WTC11 (cell line): Measurements from ENCODE around the gene ZNF280D.

ENCODE experiments used
- HMGXB4 ChIP-seq: sonication (generic); formaldehyde crosslinking; IDR thresholded peaks from 2 replicates; pipeline ENCODE4 v1.8.1; 2023; ENCODE audit warnings: mild to moderate bottlenecking, moderate library complexity, missing genetic modification reagents
- NR2C2 ChIP-seq: sonication (generic); formaldehyde crosslinking; IDR thresholded peaks from 2 replicates; pipeline ENCODE4 v1.8.0; 2022; ENCODE audit warnings: mild to moderate bottlenecking, missing genetic modification reagents
- ZNF263 ChIP-seq: sonication (generic); formaldehyde crosslinking; IDR thresholded peaks from 2 replicates; pipeline ENCODE4 v1.8.1; 2022; ENCODE audit warnings: low read depth, mild to moderate bottlenecking, moderate library complexity, missing genetic modification reagents
- ZNF423 ChIP-seq: fragments of 250-450 bp; sonication (Bioruptor Pico); IDR thresholded peaks from 2 replicates; pipeline ENCODE4 v2.1.2; 2022; ENCODE audit warnings: mild to moderate bottlenecking, moderate library complexity
- TF ChIP-seq, protein P1 (sequence below): fragments of 200-600 bp; IDR thresholded peaks from 2 replicates; pipeline ENCODE4 v1.8.0; 2022; ENCODE audit warnings: antibody characterized with exemption
- TF ChIP-seq, protein P2 (sequence below): sonication (generic); formaldehyde crosslinking; IDR thresholded peaks from 2 replicates; pipeline ENCODE4 v1.8.1; 2022; ENCODE audit warnings: missing genetic modification reagents, borderline replicate concordance
- TF ChIP-seq, protein P3 (sequence below): sonication (generic); formaldehyde crosslinking; IDR thresholded peaks from 2 replicates; pipeline ENCODE4 v1.8.0; 2022; ENCODE audit warnings: mild to moderate bottlenecking, missing genetic modification reagents

GRCh38 chr15:56716334-56716733 lies 17.0 kb downstream of the ZNF280D start:
- TF ChIP-seq, protein P1, sequence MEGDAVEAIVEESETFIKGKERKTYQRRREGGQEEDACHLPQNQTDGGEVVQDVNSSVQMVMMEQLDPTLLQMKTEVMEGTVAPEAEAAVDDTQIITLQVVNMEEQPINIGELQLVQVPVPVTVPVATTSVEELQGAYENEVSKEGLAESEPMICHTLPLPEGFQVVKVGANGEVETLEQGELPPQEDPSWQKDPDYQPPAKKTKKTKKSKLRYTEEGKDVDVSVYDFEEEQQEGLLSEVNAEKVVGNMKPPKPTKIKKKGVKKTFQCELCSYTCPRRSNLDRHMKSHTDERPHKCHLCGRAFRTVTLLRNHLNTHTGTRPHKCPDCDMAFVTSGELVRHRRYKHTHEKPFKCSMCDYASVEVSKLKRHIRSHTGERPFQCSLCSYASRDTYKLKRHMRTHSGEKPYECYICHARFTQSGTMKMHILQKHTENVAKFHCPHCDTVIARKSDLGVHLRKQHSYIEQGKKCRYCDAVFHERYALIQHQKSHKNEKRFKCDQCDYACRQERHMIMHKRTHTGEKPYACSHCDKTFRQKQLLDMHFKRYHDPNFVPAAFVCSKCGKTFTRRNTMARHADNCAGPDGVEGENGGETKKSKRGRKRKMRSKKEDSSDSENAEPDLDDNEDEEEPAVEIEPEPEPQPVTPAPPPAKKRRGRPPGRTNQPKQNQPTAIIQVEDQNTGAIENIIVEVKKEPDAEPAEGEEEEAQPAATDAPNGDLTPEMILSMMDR: no peak
- TF ChIP-seq, protein P2, sequence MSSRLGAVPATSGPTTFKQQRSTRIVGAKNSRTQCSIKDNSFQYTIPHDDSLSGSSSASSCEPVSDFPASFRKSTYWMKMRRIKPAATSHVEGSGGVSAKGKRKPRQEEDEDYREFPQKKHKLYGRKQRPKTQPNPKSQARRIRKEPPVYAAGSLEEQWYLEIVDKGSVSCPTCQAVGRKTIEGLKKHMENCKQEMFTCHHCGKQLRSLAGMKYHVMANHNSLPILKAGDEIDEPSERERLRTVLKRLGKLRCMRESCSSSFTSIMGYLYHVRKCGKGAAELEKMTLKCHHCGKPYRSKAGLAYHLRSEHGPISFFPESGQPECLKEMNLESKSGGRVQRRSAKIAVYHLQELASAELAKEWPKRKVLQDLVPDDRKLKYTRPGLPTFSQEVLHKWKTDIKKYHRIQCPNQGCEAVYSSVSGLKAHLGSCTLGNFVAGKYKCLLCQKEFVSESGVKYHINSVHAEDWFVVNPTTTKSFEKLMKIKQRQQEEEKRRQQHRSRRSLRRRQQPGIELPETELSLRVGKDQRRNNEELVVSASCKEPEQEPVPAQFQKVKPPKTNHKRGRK: no peak
- TF ChIP-seq, protein P3, sequence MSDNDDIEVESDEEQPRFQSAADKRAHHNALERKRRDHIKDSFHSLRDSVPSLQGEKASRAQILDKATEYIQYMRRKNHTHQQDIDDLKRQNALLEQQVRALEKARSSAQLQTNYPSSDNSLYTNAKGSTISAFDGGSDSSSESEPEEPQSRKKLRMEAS (CRISPR knock-in tag): no peak
- TF ChIP-seq HMGXB4 (CRISPR knock-in tag) (no peak), ZNF423 (CRISPR knock-in tag) (no peak), NR2C2 (CRISPR knock-in tag) (no peak), ZNF263 (CRISPR knock-in tag) (no peak)
